Peyer's patch (tissue), 4 donors: ENCODE measurements around the gene DYNLT4. TPM values are rescaled to one million over a fixed set of nuclear protein-coding genes. Genes with fewer than 3 reads are reported as not detected.

ENCODE experiments used
- DNase-seq, 3 donors: peaks; one replicate each; pipeline ENCODE4 v3.0.0-alpha.2; 2017 to 2019
- H3K27ac ChIP-seq, 4 donors: fragments of 200-600 bp; sonication (generic); one replicate each; pipeline ENCODE4 v1.5.1; 2016 to 2019
- H3K27me3 ChIP-seq, 2 donors: fragments of 200-600 bp; sonication (generic); one replicate each; pipeline ENCODE4 v1.5.1; 2019
- H3K36me3 ChIP-seq, 3 donors: fragments of 200-600 bp; sonication (generic); one replicate each; pipeline ENCODE4 v1.5.1; 2016 to 2019
- H3K4me1 ChIP-seq, 4 donors: fragments of 200-600 bp; sonication (generic); one replicate each; pipeline ENCODE4 v1.5.1; 2016 to 2019
- H3K4me3 ChIP-seq, 4 donors: fragments of 200-600 bp; sonication (generic); 1 replicate in 3 of 4; 2 replicates in 1 of 4; pipeline ENCODE4 v1.5.1; 2016 to 2019; ENCODE audit warnings: mild to moderate bottlenecking in 1 of 4
- H3K9me3 ChIP-seq, 4 donors: fragments of 200-600 bp; sonication (generic); one replicate each; pipeline ENCODE4 v1.5.1; 2016 to 2019; ENCODE audit warnings: mild to moderate bottlenecking in 1 of 4
- POLR2A ChIP-seq, 2 donors: fragments of 450-650 bp; IDR thresholded peaks; one replicate each; pipeline ENCODE4 v1.5.1; 2017; ENCODE audit warnings: antibody characterized with exemption in 2 of 2, mild to moderate bottlenecking in 2 of 2, moderate library complexity in 2 of 2
- total RNA-seq, 4 donors: library from RNA; depleted of rRNA; stranded (reverse); fragments of >200 nt; gene quantifications; one replicate each; pipeline ENCODE4 v1.1.0, GENCODE V29; 2016
- TF ChIP-seq, protein P1 (sequence below), 6 experiments: fragments of 450-650 bp in 4 of 6; fragments of 200-600 bp in 2 of 6; sonication (generic) in 1 of 6; IDR thresholded peaks; one replicate each; pipeline ENCODE4 v1.5.1; 2017 to 2019; ENCODE audit warnings: antibody characterized with exemption in 6 of 6, mild to moderate bottlenecking in 3 of 6, moderate library complexity in 1 of 6

Gene DYNLT4
- total RNA-seq, 4 donors from 2014 or later: 3.5 TPM; not detected in 3

DNA sequence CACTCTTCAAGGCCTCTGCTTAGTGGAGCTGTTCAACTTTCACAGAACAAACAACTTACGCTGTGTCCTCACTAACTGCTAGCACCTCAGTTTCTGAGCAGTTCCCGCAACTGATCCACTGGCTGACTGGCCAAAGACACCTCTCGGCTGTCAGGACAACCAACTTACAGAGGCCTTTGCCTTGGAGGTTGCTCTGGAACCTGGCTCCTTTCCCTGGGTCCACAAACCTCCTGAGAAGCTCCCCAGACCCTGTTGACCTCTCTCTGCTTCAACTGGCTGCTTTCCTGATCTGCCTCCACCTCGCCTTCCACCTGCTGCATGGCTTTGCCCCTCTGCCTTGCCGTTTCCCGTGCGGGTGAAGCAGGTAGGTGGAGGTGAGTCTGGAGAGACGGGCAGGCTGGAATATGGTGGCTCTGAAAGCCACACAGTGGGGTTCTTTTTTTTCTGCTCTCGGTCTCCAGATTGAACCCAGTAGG lies 14.1 kb upstream of the DYNLT4 start:
- peaks cover 0 to 10% (median 2%) of the 10 kb centered on the region in 4 donors for H3K4me1 ChIP-seq
- DNase-seq: peak in 1 of 3 donors; percentile 37
- no peak overlapping the region for H3K4me3 ChIP-seq
- H3K9me3 ChIP-seq: no peaks in the 10 kb centered on the region
- H3K36me3 ChIP-seq: no peaks in the 10 kb centered on the region
- peak overlapping the region in 1 of 4 donors; percentile 87 for H3K27ac ChIP-seq
- H3K27me3 ChIP-seq: no peaks in the 10 kb centered on the region
- TF ChIP-seq POLR2A (IDR thresholded peaks at IDR 0.05): no peak
- TF ChIP-seq, protein P1, sequence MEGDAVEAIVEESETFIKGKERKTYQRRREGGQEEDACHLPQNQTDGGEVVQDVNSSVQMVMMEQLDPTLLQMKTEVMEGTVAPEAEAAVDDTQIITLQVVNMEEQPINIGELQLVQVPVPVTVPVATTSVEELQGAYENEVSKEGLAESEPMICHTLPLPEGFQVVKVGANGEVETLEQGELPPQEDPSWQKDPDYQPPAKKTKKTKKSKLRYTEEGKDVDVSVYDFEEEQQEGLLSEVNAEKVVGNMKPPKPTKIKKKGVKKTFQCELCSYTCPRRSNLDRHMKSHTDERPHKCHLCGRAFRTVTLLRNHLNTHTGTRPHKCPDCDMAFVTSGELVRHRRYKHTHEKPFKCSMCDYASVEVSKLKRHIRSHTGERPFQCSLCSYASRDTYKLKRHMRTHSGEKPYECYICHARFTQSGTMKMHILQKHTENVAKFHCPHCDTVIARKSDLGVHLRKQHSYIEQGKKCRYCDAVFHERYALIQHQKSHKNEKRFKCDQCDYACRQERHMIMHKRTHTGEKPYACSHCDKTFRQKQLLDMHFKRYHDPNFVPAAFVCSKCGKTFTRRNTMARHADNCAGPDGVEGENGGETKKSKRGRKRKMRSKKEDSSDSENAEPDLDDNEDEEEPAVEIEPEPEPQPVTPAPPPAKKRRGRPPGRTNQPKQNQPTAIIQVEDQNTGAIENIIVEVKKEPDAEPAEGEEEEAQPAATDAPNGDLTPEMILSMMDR (IDR thresholded peaks at IDR 0.05): no peak

DNA sequence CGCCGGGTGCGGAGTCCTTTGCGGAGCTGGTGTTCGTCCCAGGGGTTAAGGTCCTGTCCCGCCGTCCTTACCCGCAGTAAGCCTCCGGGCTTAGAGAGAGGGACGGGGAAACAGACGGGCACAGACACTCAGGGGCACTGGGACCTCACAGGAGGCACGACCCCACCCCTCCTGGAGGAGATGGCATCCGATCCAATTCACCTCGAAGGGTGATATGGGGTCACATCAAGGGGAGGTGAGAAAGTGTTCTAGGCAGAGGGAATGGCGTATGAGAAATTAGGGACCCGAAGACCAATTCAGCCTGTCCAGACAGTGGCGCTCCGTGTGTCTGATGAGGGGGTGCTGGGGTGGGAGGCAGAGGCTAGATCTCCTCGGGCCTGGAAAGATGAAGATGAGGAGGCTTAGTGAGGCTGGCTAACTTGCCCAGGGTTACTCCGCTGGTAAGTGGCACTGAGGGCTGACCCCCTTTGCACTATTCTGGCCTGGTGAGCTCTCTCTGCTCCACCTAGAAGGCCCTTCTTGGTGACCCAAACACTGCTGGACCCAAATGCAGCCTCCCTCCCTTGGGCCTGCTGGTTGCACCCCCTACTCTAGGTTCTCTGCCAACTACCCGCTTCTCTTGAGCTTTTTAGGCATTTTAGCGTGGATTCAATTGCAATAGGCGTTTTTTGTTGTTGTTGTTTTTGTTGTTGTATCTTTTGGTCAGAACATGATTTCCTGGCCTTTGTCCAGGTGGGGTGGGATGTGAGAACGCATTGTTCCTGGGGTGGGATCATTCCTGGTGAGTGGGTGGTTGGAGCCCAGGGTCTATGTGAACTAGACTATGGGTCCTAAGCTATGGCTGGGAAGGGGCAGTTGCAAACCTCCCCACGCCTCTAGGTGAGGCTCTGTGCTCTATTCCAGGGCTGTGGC lies 13.4 kb upstream of the DYNLT4 start:
- Histone ChIP-seq H3K4me1 (peaks cover 0 to 10% (median 2%) of the 10 kb centered on the region in 4 donors), H3K9me3 (no peaks in the 10 kb centered on the region), H3K27ac (peak overlapping the region; percentile 85 to 95 (median 88)), H3K36me3 (no peaks in the 10 kb centered on the region), H3K27me3 (no peaks in the 10 kb centered on the region), H3K4me3 (peak overlapping the region; percentile 45 to 59 (median 50))
- peak in 1 of 3 donors; percentile 39 for DNase-seq
- TF ChIP-seq POLR2A (IDR thresholded peaks at IDR 0.05): no peak
- TF ChIP-seq, protein P1 (IDR thresholded peaks at IDR 0.05): peak in 1 of 6 experiments; percentile 13

DNA sequence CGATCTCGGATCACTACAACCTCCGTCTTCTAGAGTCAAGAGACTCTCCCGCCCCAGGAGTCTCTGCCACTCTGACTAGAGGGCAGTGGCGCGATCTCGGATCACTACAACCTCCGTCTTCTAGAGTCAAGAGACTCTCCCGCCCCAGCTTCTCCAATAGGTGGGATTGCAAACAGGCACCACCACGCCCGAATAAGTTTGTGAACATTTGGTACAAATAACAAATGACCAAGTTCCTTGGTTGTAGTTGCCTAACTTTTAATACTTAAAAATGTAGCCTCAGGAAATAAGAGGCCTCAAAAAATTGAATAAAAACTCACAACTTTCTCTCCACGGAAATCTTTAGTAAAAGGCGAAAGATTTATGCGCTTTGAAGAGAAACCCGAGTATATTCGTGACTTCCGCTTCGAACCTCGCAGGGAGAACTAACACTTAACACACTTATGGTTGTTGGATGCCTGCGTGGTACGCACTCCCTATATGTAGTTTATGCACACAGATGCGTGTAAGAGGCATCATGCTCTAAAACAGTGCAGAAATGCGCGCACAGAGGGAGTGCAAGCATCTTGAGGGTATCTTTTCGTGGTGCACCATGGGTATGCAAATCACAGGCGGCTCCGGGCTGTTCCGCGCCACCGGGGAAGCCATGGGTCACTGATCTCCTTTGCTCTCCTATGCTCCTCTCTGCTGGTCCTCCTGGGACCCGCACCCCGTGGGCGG lies 12.6 kb upstream of the DYNLT4 start:
- Histone ChIP-seq H3K36me3 (no peaks in the 10 kb centered on the region), H3K27me3 (no peaks in the 10 kb centered on the region), H3K4me3 (peak overlapping the region; percentile 45 to 59 (median 50)), H3K4me1 (peaks cover 0 to 10% (median 2%) of the 10 kb centered on the region in 4 donors), H3K27ac (peak overlapping the region; percentile 85 to 95 (median 88)), H3K9me3 (no peaks in the 10 kb centered on the region)
- peak; percentile 95 to 99 for TF ChIP-seq POLR2A (IDR thresholded peaks at IDR 0.05)
- TF ChIP-seq, protein P1 (IDR thresholded peaks at IDR 0.05): peak in 3 of 6 experiments; percentile 19 to 44 (median 23)
- DNase-seq: peak; percentile 85 to 94 (median 90)

DNA sequence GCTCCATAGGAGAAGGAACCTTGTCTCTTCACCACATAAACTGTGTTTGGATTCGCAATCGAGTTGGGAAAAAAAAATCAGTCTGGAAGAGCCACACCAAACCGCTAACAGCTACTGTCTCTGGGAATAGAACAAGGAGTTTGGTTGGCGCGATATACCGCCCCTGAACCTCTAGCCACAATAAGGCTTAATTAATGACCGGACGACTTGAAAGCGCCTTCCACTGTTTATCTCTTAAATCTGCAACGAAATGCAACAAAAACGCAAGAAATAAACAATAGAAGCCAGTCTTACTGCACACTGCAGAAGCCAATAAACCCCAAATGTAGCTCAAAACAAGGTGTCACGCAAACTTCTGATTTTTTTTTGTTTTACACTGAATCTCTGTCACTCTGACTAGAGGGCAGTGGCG lies 12.1 kb upstream of the DYNLT4 start:
- no peaks in the 10 kb centered on the region for H3K9me3 ChIP-seq
- peak overlapping the region; percentile 45 to 59 (median 50) for H3K4me3 ChIP-seq
- peak overlapping the region; percentile 85 to 95 (median 88) for H3K27ac ChIP-seq
- H3K27me3 ChIP-seq: no peaks in the 10 kb centered on the region
- peaks cover 0 to 10% (median 2%) of the 10 kb centered on the region in 4 donors for H3K4me1 ChIP-seq
- peak in 1 of 3 donors; percentile 28 for DNase-seq
- H3K36me3 ChIP-seq: no peaks in the 10 kb centered on the region
- TF ChIP-seq, protein P1 (IDR thresholded peaks at IDR 0.05): no peak
- TF ChIP-seq POLR2A (IDR thresholded peaks at IDR 0.05): no peak

DNA sequence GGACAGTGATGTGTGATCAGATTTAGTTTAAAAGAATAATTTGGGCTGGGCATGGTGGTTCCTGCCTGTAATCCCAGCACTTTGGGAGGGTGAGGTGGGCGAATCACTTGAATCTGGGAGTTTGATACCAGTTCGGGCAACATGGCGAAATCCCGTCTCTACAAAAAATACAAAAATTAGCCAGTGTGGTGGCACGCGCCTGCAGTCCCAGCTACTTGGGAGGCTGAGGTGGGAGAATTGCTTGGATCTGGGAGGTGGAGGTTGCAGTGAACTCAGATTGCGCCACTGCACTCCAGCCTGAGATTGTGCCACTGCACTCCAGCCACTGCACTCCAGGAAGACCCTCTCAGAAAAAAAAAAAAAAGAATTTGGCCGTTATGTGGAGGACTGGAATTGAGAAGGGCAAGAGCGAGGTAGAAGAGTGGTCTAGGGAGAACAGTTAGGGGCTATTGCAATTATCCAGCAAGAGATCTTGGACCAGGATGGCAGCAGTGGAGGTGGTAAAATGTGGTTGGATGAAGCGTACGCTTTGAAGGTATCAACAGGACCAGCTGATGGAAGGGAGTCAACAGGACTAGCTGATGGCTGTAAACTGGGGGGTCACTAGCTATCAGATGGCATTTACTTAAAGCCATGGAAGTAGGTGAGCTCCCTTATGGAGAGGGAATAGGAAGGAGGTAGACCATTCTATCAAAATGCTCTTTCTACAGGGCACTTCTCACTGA lies 10.8 kb upstream of the DYNLT4 start:
- no peaks in the 10 kb centered on the region for H3K9me3 ChIP-seq
- no peak for TF ChIP-seq POLR2A (IDR thresholded peaks at IDR 0.05)
- TF ChIP-seq, protein P1 (IDR thresholded peaks at IDR 0.05): no peak
- peaks cover 0 to 17% (median 4%) of the 10 kb centered on the region in 4 donors for H3K4me1 ChIP-seq
- no peaks in the 10 kb centered on the region for H3K27me3 ChIP-seq
- H3K27ac ChIP-seq: no peak overlapping the region
- H3K4me3 ChIP-seq: no peak overlapping the region
- DNase-seq: peak in 2 of 3 donors; percentile 12 to 40
- no peaks in the 10 kb centered on the region for H3K36me3 ChIP-seq
